ENCODE results near the gene NOX3. TPM values are rescaled to one million over a fixed set of nuclear protein-coding genes. Genes with fewer than 3 reads are reported as not detected.

Gene NOX3
- total and polyA plus RNA-seq, 2 of the 8 experiments (the other 6 are each of a cell fraction or from before 2014, with no cell fraction given): not detected

- FAIRE-seq (no peak), DNase-seq (ENCODE audit: low read depth in 1 of 2, low spot score in 2 of 2) (no peak)
- Histone ChIP-seq H3K23me2 (ENCODE audit: low read depth, low read length) (no peaks in the 10 kb centered on the region), H3K4me1 (replicated peaks in 1 of 4; ENCODE audit: control insufficient read depth in 3 of 4, insufficient read depth in 4 of 4, low read length in 3 of 4) (peaks cover 0 to 12% (median 3%) of the 10 kb centered on the region in 4 experiments; a peak in 3 of 7 replicates), H2AK5ac (ENCODE audit: low read depth, low read length) (no peak overlapping the region), H4K91ac (replicated peaks; ENCODE audit: insufficient read length, low read length) (no peak overlapping the region), H2AFZ (ENCODE audit: low read length) (0 out of 2 replicates have a peak overlapping the region, but pooled peaks have one; percentile 74), H2BK20ac (ENCODE audit: low read length) (no peak overlapping the region), H3K23ac (ENCODE audit: insufficient read length) (no peak overlapping the region), H3K4me3 (ENCODE audit: extremely low read depth in 1 of 4, insufficient read depth in 2 of 4, low read depth in 3 of 4, low read length in 4 of 4) (no peak overlapping the region), H3K9ac (replicated peaks in 1 of 4; ENCODE audit: extremely low read depth in 1 of 4, low read depth in 3 of 4, low read length in 3 of 4) (no peak overlapping the region), H2BK120ac (replicated peaks; ENCODE audit: low read depth, low read length) (no peak overlapping the region), H4K20me1 (replicated peaks in 1 of 2; ENCODE audit: control insufficient read depth in 1 of 2, insufficient read depth in 2 of 2, low read length in 2 of 2) (no peaks in the 10 kb centered on the region), H3K4ac (replicated peaks; ENCODE audit: insufficient read length, low read depth, low read length) (no peak overlapping the region), H2BK12ac (ENCODE audit: low read depth, low read length) (no peak overlapping the region), H3K56ac (replicated peaks; ENCODE audit: insufficient read length, low read depth, low read length) (no peak overlapping the region), H3K4me2 (ENCODE audit: insufficient read depth in 1 of 2, low read depth in 2 of 2, low read length in 2 of 2) (no peak overlapping the region), H3K79me1 (ENCODE audit: low read depth, low read length) (no peaks in the 10 kb centered on the region), H3K27me3 (replicated peaks in 1 of 4; ENCODE audit: control insufficient read depth in 3 of 4, extremely low read depth in 1 of 4, insufficient read depth in 3 of 4, low read length in 3 of 4) (no peaks in the 10 kb centered on the region), H2BK15ac (ENCODE audit: low read length) (no peak overlapping the region), H3K9me3 (ENCODE audit: insufficient read depth in 2 of 2, low read depth in 1 of 2, low read length in 1 of 2) (no peaks in the 10 kb centered on the region), H3K18ac (ENCODE audit: extremely low read depth, low read length) (no peak overlapping the region), H3K14ac (ENCODE audit: insufficient read length) (no peak overlapping the region), H2BK5ac (ENCODE audit: low read depth, low read length) (no peak overlapping the region), H3K27ac (ENCODE audit: low read depth, low read length) (no peak overlapping the region), H3K36me3 (ENCODE audit: control insufficient read depth in 2 of 4, insufficient read depth in 4 of 4, low read length in 3 of 4) (no peaks in the 10 kb centered on the region), H4K8ac (ENCODE audit: extremely low read depth, insufficient read depth, low read length) (no peak overlapping the region), H3K79me2 (ENCODE audit: control insufficient read depth in 1 of 2, insufficient read depth in 2 of 2, low read length in 2 of 2) (no peaks in the 10 kb centered on the region), H4K5ac (ENCODE audit: insufficient read length, low read depth, low read length) (no peak overlapping the region)
- ChIA-PET CTCF (ENCODE audit: partially characterized antibody) (interaction anchor here (1.2 kb wide), 1 partner anchor 50 kb away, joined by 4 read pairs; no protein-coding TSS in a partner anchor), POLR2A (ENCODE audit: partially characterized antibody) (no interaction called here)
- WGBS, 2 experiments (ENCODE audit: extremely low coverage in 1 of 2, insufficient coverage in 1 of 2, insufficient read length in 1 of 2, insufficient replicate concordance in 2 of 2, low coverage in 1 of 2, low lambda C conversion rate in 2 of 2, missing lambda C conversion rate in 1 of 2): 95% methylated on average over 2 of the region's 2 CpGs; no CpG with 5 or more reads in 1 of the 2 experiments
- TF ChIP-seq, protein P1, sequence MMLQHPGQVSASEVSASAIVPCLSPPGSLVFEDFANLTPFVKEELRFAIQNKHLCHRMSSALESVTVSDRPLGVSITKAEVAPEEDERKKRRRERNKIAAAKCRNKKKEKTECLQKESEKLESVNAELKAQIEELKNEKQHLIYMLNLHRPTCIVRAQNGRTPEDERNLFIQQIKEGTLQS (IDR thresholded peaks at IDR 0.05; ENCODE audit: insufficient read depth, low read depth, low read length): no peak
- TF ChIP-seq SUZ12 (IDR thresholded peaks at IDR 0.05; ENCODE audit: low read length): no peak
- no peak for TF ChIP-seq MAFK (IDR thresholded peaks at IDR 0.05; ENCODE audit: low read depth, low read length)
- no peak for TF ChIP-seq CEBPB (IDR thresholded peaks at IDR 0.05; ENCODE audit: low read depth, low read length)
- TF ChIP-seq MAX (IDR thresholded peaks at IDR 0.05): no peak
- no peak for TF ChIP-seq POU5F1 (IDR thresholded peaks at IDR 0.05; ENCODE audit: low read depth, low read length)
- TF ChIP-seq PHF8 (conservative IDR thresholded peaks at IDR 0.05; ENCODE audit: low read depth, low read length): no peak
- no peak for TF ChIP-seq BACH1 (IDR thresholded peaks at IDR 0.05; ENCODE audit: low read length)
- TF ChIP-seq EZH2 (IDR thresholded peaks at IDR 0.05; ENCODE audit: low read depth, low read length, severe bottlenecking): no peak
- no peak for TF ChIP-seq RNF2 (IDR thresholded peaks at IDR 0.05; ENCODE audit: borderline replicate concordance, low read depth, low read length, missing control alignments, poor library complexity, severe bottlenecking)
- TF ChIP-seq RFX5 (IDR thresholded peaks at IDR 0.05; ENCODE audit: borderline replicate concordance, low read depth, low read length): no peak
- TF ChIP-seq SP1 (IDR thresholded peaks at IDR 0.05; ENCODE audit: low read depth, low read length): no peak
- no peak for TF ChIP-seq TCF12 (IDR thresholded peaks at IDR 0.05; ENCODE audit: low read depth, low read length)
Observed at GRCh38 chr6:155450240-155450581, 5.4 kb downstream of the NOX3 start.
